ENCODE measurements around the gene NMRK2. TPM values are rescaled to one million over a fixed set of nuclear protein-coding genes. Genes with fewer than 3 reads are reported as not detected.

Gene NMRK2
- total and polyA plus RNA-seq, 2 donors from 2014 or later: 0.69 to 6.1 TPM

DNA sequence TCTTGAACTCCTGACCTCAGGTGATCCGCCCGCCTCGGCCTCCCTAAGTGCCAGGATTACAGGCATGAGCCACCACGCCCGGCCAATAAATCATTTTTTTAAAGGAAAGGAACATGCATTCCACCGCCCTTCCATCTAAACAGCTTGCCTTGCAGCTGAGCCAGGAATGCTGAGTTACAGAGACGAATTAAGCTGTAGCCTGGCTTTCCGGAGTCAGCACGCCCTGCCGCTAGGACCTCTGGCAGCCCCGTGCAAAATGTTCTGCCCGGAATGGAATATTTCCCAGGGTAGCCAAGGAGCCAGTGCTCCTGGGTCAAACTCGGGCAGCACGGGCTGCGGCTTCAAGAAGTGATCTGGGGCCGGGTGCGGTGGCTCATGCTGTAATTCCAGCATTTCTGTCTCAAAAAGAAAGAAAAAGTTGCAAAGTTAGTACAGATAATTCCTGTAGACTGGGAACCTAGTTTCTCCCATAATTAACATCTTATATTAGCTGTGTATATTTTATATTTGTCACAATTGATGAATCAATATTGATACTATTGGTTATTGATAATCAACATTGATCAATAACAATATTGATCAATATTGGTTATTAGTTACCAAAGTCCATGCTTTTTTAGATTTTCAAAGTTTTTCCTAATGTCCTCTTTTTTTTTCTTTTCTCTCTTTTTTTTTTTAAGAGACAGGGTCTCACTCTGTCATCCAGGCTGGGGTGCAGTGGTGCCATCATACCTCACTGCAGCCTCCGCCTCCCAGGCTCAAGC lies 33.2 kb upstream of the NMRK2 start:
- no peak for FAIRE-seq
- Histone ChIP-seq H3K36me3 (ENCODE audit: control insufficient read depth in 2 of 3, insufficient read depth in 3 of 3, low read length in 3 of 3) (no peaks in the 10 kb centered on the region), H3K4me1 (ENCODE audit: control insufficient read depth in 2 of 3, insufficient read depth in 2 of 3, low read depth in 1 of 3, low read length in 3 of 3) (no peaks in the 10 kb centered on the region), H3K9me3 (ENCODE audit: control insufficient read depth in 2 of 3, insufficient read depth in 1 of 3, low read length in 3 of 3) (peaks cover 0 to 6% (median 0%) of the 10 kb centered on the region in 3 donors), H3K9ac (ENCODE audit: low read length in 3 of 3) (no peak overlapping the region), H3K27ac (ENCODE audit: low read depth in 2 of 2, low read length in 2 of 2) (no peak overlapping the region), H3K4me3 (ENCODE audit: low read length in 3 of 3) (no peak overlapping the region), H3K27me3 (ENCODE audit: control insufficient read depth, insufficient read depth, low read length) (no peaks in the 10 kb centered on the region)
- intact Hi-C loops (cut with DNase I): no loop called here
- TF ChIP-seq, protein P1, sequence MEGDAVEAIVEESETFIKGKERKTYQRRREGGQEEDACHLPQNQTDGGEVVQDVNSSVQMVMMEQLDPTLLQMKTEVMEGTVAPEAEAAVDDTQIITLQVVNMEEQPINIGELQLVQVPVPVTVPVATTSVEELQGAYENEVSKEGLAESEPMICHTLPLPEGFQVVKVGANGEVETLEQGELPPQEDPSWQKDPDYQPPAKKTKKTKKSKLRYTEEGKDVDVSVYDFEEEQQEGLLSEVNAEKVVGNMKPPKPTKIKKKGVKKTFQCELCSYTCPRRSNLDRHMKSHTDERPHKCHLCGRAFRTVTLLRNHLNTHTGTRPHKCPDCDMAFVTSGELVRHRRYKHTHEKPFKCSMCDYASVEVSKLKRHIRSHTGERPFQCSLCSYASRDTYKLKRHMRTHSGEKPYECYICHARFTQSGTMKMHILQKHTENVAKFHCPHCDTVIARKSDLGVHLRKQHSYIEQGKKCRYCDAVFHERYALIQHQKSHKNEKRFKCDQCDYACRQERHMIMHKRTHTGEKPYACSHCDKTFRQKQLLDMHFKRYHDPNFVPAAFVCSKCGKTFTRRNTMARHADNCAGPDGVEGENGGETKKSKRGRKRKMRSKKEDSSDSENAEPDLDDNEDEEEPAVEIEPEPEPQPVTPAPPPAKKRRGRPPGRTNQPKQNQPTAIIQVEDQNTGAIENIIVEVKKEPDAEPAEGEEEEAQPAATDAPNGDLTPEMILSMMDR (IDR thresholded peaks at IDR 0.05; ENCODE audit: borderline replicate concordance, extremely low read depth, insufficient read depth): no peak
- DNase-seq: no peak

DNA sequence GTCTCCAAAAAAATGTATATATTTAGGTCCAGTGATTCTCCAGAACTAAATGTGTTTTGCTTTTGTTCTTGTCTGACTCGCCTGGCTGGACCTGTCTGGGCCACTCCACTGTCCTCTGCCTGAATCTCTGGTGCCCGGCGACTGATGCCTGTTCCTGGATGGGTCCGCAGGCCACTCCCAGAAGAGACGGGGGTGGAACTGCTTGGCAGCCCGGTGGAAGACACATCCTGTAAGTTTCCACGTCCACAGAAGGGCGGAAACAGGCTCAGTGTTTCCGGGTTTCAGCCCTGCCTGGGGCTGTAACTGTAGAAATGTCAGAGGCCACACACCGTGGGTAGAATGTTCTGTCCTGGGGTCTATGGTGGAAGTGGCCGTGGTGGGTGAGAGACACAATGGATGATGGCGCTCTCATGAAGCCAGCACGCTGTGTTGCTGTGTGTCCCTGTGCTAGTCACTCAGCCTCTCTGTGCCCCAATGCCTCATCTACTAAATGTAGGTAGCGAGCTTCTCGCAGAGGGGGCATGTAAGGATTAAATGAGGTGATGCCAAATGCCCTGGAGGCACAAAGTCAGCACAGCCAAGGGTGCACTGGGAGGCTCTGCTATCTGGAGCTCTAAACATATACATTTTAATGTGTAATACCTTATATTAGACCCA lies 30.4 kb upstream of the NMRK2 start:
- no peaks in the 10 kb centered on the region for H3K36me3 ChIP-seq (ENCODE audit: control insufficient read depth in 2 of 3, insufficient read depth in 3 of 3, low read length in 3 of 3)
- H3K27ac ChIP-seq (ENCODE audit: low read depth in 2 of 2, low read length in 2 of 2): no peak overlapping the region
- H3K4me1 ChIP-seq (ENCODE audit: control insufficient read depth in 2 of 3, insufficient read depth in 2 of 3, low read depth in 1 of 3, low read length in 3 of 3): no peaks in the 10 kb centered on the region
- FAIRE-seq (no peak), DNase-seq (no peak)
- H3K4me3 ChIP-seq (ENCODE audit: low read length in 3 of 3): no peak overlapping the region
- intact Hi-C loops (cut with DNase I): no loop called here
- H3K9ac ChIP-seq (ENCODE audit: low read length in 3 of 3): no peak overlapping the region
- TF ChIP-seq, protein P1 (IDR thresholded peaks at IDR 0.05; ENCODE audit: borderline replicate concordance, extremely low read depth, insufficient read depth): no peak
- H3K9me3 ChIP-seq (ENCODE audit: control insufficient read depth in 2 of 3, insufficient read depth in 1 of 3, low read length in 3 of 3): peaks cover 0 to 6% (median 0%) of the 10 kb centered on the region in 3 donors
- H3K27me3 ChIP-seq (ENCODE audit: control insufficient read depth, insufficient read depth, low read length): no peaks in the 10 kb centered on the region

DNA sequence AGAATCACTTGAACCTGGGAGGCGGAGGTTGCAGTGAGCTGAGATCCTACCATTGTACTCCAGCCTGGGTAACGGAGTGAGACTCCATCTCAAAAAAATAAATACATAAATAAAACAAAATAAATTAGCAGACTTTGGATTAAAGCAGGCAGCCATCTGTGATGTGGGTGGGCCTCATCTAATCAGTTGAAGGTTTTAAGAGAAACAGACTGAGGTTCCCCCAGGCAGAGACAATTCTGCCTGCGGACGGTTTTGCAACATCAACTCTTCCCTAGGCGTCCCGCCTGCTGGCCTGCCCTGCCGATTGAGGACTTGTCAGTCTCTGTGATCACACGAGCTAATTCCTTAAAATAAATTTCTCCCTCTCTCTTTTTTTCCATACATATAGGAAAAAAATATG lies 28.6 kb upstream of the NMRK2 start:
- intact Hi-C loops (cut with DNase I): no loop called here
- H3K9me3 ChIP-seq (ENCODE audit: control insufficient read depth in 2 of 3, insufficient read depth in 1 of 3, low read length in 3 of 3): no peaks in the 10 kb centered on the region
- H3K9ac ChIP-seq (ENCODE audit: low read length in 3 of 3): no peak overlapping the region
- FAIRE-seq: no peak
- no peak for DNase-seq
- no peaks in the 10 kb centered on the region for H3K27me3 ChIP-seq (ENCODE audit: control insufficient read depth, insufficient read depth, low read length)
- H3K4me1 ChIP-seq (ENCODE audit: control insufficient read depth in 2 of 3, insufficient read depth in 2 of 3, low read depth in 1 of 3, low read length in 3 of 3): no peaks in the 10 kb centered on the region
- H3K36me3 ChIP-seq (ENCODE audit: control insufficient read depth in 2 of 3, insufficient read depth in 3 of 3, low read length in 3 of 3): no peaks in the 10 kb centered on the region
- no peak overlapping the region for H3K4me3 ChIP-seq (ENCODE audit: low read length in 3 of 3)
- no peak overlapping the region for H3K27ac ChIP-seq (ENCODE audit: low read depth in 2 of 2, low read length in 2 of 2)
- TF ChIP-seq, protein P1 (IDR thresholded peaks at IDR 0.05; ENCODE audit: borderline replicate concordance, extremely low read depth, insufficient read depth): no peak
